NCI-H2196 treated with DMSO at 0.1 percent for 48 hours (cell line): ENCODE results near the gene TMEM87A.
"Not testable (repeated sequence)": the region's sequence is repeated elsewhere in the genome, so short reads cannot be mapped to it uniquely, and the experiment has no call there.

Experiments used
- DNase-seq: peaks from one replicate; lab custom pipeline; 2025; ENCODE audit not compliant: unreplicated experiment; lab: John Stamatoyannopoulos, UW

The TMEM87A gene, protein sequence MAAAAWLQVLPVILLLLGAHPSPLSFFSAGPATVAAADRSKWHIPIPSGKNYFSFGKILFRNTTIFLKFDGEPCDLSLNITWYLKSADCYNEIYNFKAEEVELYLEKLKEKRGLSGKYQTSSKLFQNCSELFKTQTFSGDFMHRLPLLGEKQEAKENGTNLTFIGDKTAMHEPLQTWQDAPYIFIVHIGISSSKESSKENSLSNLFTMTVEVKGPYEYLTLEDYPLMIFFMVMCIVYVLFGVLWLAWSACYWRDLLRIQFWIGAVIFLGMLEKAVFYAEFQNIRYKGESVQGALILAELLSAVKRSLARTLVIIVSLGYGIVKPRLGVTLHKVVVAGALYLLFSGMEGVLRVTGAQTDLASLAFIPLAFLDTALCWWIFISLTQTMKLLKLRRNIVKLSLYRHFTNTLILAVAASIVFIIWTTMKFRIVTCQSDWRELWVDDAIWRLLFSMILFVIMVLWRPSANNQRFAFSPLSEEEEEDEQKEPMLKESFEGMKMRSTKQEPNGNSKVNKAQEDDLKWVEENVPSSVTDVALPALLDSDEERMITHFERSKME

DNA sequence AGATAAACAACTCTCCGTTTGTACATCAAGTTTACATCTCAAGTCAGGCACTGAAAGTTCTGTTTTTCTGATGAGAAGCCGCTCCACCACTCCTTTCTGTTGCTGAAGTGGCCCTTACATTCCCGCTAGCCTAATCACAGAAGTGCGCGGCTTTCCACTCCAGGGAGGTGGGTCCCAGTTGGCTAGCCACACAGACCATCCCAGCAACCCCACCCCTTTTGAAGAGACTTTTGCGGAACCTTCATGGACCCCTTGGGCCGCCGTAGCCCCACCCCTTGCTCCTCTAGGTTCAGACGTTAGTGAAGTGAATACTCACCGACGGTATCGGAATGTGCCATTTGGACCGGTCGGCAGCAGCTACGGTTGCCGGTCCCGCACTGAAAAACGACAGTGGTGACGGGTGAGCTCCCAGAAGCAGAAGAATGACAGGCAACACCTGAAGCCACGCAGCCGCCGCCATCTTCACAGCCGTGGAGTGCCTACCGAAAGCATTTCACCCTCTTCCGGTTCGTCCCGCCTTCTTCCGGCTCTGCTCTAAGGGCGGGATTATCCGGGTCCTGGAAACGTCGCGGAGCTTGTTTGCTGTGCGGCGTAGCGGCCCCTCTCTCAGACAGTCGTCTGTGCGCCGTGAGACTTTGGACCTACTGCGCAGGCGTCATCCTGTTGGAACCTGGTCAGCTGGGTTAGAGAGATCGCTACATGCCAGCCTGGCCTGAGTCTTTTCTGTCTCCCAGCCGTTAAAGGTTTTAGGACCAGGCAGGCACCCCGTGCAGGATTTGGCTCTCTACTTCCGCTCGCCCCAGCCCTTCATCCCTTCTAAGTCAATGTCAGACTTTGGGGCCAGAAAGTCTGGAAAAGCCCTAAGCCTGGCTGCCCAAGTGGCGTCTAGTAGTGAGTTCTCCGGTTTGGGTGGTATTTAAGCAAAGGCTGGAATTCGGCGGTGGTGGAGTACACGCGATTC, at the start of gene TMEM87A, which contains the start of gene GANC:
Gene TMEM87A, minus strand, starts transcription at position 495 of the 961 bp plus-strand sequence. Its CDS starts 35 bp downstream, at position 460.
Gene GANC, plus strand, starts transcription at position 263 of the 961 bp plus-strand sequence. CDS start 1,281 bp downstream, outside the sequence.
- DNase-seq: peak; percentile 83

DNA sequence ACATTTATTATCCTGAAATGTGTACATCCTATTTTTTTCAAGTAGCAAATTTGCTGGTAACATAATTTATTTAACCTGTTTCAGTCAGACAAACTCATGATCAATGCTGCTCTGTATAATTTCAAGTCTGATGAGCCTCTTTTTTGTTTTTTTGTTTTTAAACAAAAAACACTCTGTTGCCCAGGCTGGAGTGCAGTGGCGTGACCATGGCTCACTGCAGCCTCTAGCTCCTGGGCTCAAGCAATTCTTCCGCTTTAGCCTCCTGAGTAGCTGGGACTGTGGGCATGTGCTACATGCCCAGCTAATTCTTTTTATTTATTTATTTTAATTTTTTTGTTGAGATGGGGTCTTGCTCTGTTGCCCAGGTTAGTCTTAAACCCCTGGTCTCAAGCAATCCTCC, 46.0 kb upstream of the TMEM87A start:
- no peak for DNase-seq

DNA sequence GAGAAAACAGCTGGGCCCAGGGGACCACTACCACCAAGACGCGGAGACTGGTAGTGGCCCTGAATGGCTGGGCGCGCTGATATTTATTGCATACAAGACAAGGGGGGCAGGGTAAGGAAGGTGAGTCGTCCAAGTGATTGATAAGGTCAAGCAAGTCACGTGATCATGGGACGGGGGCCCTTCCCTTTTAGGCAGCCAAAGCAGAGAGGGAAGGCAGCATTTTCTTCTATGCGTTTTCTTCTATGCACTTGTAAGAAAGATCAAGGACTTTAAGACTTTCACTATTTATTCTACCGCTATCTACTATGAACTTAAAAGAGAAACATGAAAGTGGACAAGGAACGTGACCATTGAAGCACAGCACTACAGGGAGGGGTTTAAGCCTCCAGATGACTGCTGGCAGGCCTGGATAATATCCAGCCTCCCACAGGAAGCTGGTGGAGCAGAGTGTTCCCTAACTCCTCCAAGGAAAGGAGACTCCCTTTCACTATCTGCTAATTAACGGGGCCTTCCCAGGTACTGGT, 43.1 kb upstream of the TMEM87A start:
- DNase-seq: not testable (repeated sequence)

DNA sequence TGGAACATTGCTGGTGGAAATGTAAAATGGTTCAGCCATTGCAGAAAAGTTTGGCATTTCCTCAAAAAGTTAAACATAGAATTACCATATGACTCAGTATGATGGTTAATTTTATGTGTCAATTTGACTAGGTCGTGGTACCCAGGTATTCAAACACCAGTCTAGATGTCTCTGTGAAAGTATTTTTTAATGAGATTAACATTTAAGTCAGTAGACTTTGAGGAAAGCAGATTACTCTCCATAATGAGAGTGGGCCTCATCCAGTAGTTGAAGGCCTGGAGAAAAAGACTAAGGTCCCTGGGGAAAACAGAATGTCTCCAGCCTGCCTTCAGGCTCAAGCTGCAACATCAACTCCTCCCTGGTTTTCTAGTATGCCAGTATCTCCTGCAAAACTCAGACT, 42.3 kb upstream of the TMEM87A start:
- no peak for DNase-seq

DNA sequence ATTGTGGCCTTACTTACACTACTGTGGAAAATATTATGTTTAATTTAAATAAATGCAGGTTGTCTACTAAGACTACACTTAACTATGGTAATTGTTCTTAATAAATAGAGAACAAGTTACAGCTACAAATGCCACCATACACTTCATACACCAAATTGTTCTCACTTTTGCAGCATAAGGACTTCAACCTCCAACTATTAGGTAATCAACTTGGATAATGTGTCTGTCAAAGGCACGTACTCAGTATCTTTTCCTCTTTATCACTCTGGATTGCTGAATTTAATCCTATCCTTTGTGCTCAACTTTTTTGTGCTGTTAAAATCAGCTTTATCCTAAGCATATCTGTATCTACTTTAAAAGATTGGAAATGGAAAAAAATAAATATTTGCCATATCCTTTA, 41.6 kb upstream of the TMEM87A start:
- no peak for DNase-seq

DNA sequence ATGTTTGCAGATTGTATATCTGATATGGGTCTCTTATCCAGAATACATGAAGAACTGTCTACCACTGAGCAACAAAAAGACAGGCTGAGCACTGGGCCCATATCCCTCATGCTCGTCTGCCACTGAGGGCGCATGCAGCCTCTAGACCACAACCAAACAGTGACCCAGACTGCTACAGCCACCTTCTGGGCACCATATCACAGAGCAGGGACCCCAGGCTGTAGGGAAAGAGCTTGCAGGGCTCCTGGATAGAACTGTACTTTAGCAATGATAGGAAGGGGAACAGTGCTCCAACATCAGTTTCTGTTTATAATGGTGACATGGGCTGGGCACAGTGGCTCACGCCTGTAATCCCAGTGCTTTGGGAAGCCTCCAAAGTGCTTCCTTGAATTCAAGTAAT, 40.2 kb upstream of the TMEM87A start:
- no peak for DNase-seq

DNA sequence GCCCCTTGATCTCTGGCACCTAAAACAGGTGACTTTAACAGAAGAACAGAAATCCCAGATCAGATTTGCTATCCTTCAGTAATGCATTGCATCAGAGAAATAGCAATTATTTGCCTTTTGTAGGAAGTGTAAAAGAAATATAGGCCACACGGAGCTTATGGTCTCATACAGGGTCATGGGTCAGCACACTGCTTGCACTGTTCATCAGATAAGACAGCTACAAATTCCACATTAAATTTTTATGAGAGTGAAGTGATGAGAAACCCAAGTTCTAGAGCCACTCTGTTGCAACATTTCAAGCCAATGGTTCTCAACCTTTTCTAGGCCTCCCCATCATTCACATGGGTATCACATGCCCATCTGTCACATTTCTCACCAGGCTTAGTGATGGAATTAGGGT, 33.4 kb upstream of the TMEM87A start:
- DNase-seq: no peak

DNA sequence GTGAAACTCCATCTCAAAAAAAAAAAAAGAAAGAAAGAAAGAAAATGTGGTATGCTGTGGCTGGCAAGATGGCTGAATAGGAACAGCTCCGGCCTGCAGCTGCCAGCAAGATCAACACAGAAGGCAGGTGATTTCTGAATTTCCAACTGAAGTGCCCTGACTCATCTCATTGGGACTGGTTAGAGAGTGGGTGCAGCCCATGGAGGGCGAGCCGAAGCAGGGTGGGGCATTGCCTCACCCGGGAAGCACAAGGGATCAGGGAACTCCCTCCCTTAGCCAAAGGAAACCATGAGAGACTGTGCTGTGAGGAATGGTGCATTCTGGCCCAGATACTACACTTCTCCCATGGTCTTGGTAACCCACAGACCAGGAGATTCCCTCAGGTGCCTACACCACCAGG, 27.8 kb upstream of the TMEM87A start:
- not testable (repeated sequence) for DNase-seq

DNA sequence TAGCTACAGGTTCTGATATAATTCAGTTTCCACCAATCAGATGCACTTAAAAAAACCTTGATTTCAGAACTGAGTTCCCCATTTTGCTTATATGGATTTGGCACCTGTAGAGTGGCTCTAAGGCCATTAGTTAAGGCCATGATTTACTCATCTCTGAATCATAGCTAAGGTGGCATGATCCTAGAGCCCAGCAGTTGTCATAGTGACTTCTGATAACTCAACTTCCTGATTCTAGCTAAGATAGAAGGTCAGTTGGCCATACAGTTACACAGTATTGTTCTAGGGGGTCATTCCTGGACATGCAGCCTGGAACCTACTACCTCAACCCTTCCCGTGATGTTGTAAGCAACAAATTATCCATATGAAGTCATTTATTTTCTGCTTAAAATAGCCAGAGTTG, 15.9 kb upstream of the TMEM87A start:
- no peak for DNase-seq

DNA sequence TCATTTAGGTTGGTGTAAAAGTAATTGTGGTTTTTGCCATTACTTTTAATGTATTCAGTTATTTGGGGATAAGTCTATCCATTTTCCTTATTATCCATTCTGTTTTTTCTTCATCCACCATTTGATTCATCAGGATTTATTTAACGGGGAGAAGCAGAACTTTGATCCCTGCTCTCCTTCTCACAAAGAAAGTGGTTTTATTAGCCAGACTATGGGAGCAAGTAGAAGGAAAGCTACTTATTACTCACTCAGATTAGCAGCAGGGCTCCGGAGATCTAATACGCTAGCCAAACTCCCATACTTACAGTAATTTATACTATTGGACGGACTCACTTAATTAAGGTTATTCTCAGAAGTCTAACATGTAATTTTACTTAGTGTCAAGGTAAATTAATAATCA, 14.7 kb upstream of the TMEM87A start:
- DNase-seq: no peak

DNA sequence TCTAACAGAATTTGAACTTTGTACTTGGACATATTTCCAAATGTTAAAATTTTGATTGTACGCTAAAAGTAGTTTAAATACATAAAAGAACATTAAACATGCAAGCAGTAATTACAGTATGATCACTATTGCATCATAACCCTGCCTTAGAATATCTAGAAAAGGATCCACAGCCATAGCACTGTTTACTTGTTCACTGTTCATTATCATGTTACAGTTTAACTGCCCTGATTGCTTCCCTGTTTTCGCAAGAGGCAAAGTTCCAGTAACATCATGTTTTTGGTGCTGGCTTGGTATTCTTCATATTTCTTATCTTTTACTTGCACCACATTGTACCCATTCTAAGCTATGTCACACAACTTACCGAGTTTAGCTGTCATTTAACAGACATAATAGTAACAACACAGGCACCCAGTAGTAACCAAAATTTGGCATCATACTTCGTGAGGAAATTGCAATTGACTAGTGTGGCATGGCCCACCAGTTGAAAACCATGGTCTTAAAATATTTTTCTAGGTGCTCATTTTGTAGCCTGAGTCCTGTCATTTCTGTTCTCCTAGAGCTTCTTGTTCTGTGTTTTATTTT, 13.3 kb upstream of the TMEM87A start:
- DNase-seq: no peak

DNA sequence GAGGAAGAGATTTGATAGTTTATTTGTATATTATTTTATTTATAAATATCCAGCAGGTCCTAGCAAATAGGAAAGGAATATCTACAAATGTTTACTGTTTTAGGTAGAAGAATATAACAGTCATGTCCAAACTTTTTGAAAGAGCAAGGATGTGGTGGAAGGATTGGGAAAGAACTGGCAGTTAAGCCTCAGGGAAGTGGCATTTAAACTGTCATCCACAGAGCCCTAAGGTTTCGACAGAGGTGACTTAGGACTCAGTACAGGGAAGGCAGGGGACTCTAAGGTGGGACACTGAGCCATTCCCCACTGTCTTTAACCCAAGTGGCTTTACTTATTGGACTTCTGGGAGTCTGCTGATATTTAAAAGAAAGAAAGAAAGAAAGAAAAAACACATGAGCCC, 11.8 kb upstream of the TMEM87A start:
- DNase-seq: no peak

DNA sequence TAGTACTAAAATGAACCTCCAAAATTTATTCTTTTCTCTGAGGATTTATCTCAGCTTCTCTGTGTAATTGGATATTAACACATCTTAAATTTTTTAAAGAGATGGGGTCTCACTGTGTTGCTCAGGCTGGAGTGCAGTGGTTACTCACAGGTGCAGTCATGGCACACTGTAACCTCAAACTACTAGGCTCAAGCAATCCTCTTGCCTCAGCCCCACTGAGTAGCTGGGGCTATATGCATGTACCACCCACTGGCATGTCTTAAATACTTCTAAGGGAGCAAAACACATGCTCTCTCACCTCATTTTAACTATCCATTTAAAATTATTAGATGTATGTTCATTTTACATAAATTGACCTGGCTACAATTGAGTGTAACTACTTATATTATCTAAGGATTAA, 11.3 kb upstream of the TMEM87A start:
- no peak for DNase-seq

DNA sequence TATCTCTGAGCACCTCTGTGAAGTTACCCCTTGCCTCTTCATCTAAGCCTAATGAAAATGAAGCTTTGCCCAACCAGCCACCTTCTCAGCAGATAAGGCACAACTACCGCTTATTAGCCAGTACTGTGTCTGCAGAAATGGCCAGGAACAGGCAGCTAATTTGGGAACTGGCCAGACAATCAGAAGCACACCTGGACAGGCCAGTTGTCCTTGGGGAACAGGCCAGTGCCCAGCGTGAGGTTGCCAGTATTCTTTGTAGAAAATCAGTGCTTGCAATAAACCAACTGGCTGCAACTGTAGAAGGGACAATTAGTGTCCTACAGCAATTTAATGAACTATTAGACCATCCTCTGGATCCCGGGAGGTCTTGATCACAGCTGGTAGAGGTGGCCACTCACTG, 10.4 kb upstream of the TMEM87A start:
- DNase-seq: no peak

DNA sequence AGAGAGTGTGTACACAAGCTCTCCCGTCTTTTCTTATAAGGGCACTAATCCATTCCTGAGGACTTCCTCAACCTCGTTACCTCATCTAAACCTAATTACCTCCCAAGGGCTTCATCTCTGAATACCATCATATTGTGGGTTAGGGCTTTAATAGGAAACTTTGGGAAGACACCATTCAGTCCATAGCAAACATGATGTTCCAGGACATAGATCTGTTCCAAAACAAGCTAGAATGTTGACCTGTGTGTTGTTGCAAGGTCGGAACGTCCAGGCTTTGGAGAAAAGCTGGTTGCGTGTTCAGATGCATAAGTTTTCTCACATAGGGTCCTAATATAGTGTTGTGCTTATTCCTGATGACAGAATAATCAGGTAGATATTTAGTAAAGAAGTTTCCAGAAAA, 9.7 kb upstream of the TMEM87A start:
- DNase-seq: no peak

DNA sequence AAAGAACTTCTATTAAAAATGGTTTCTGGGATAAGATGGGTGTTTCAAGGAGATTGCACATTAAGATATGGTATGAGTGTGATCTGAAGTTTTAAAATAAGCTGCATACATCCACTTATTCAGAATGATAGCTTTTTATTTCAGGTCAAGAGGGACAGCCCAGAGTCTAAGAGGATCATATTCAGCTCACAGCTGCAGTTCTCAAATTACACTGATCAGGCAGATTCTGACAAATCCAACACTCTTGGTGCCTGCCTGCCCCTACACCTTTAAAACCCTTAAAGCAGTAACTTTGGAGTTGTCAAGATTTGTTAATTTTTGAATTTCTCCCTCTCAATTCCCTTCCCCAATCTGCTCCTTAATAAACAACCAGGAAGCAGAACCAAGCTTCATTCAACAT, 9.1 kb upstream of the TMEM87A start:
- no peak for DNase-seq

DNA sequence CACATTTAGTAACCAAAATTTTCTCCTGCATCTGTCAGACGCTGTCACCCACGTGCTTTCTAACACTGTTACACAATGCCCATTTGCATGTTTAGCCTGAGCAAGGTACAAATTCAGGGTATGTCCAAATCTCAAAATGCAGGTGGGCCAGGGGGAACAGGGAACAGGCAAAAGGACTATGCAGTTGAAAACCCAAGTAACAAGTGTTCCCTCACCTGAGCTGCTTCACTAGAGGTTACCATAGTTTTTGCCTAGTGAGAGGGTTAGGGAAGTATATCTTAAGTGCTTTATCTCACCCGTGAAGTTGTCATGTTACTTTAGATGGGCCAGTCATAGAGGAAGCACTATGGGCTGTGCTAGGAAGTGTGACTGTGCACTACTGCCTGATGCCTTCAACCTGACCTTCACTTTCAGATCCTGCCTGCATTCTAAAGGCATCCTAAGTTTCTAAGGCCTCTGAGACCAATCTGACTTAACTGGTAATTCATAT, 6.0 kb upstream of the TMEM87A start:
- no peak for DNase-seq

DNA sequence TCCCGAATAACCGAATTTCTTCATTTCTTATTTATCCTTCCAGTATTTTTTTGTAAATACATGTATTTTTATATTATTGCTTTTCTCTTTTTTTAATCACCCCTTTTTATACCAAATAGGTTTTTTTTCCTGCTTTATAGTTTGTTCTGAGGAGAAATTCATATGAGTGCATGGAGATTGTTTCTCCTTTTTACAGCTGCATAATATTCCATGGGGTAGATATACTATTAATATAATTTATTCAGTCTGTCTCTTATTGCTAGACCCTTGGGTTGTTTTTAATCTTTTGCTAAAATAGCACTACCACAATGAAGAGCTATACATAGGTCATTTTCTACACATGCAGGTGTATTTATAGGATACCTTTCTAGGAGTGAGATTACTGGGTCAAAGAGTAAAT, 3.5 kb upstream of the TMEM87A start:
- DNase-seq: no peak

DNA sequence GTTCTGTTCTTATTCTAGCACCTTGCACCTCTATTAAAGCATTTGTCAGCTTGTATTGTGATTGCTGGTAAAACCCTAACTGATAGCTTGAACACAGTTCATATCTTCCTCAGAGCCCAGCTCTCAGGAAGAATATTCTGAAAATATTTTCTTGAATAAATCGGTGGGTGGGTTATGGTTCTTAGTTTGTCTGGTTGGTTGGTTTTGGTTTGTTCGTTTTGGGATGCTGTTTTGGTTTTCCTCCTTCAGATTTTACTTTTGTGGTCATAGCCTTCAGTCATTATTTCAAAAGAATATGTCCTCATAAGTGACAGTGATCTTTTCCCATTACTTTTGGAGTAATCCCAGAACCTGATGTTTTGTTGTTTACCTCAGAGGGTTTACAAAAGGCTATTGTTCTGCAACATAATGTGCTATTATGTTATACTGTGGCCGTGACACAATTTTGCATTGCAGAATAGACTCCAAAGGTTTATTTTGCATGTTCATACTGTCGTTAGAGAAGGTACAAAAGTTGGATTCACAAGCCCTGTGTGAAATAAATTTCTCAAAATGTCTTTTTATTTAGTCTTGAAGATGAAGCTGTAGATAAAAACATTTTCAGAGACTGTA, 2.7 kb upstream of the TMEM87A start:
- DNase-seq: no peak

DNA sequence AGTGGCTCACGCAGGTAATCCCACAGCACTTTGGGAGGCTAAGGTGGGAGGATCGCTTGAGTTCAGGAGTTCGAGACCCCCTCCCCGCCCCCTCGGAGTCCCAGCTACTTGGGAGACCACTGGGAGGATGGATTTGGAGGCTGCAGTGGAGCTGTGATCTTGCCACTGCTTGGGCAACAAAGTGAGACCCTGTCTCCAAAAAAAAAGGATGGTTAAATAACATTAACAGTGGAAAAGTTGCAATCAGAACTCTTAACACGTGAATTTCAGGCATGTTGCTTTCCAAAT, 1.4 kb upstream of the TMEM87A start:
- no peak for DNase-seq
